Head of caudate nucleus (tissue), 42 donors: ENCODE data around the gene LAT.
"Not testable (repeated sequence)": the region's sequence is repeated elsewhere in the genome, so short reads cannot be mapped to it uniquely, and the experiment has no call there.

ENCODE experiments used
- DNase-seq, 42 donors: peaks; one replicate each; pipeline versions ENCODE4 v3.0.0 to v3.0.0-alpha.2; 2020 to 2021; ENCODE audit warnings: mixed read lengths in 7 of 42
- intact Hi-C: fragments of 100-400 bp; cut with DNase I; formaldehyde crosslinking; loops from one replicate; pipeline ENCODE4 v1.15.0; 2022

The LAT gene

GRCh38 chr16:28984619-28985135 lies at the start of gene LAT:
LAT (plus strand) TSS chr16:28985052; CDS start chr16:28985418, 366 bp downstream.
- intact Hi-C loops = no loop called here
- DNase-seq = no peak

- intact Hi-C loops = no loop called here
- no peak for DNase-seq
These were observed 49.5 kb upstream of the LAT start for GRCh38 chr16:28935346-28935745.

GRCh38 chr16:28935924-28936783 lies 48.7 kb upstream of the LAT start:
- peak; percentile 27 to 82 (median 64) for DNase-seq
- intact Hi-C loops = no loop called here

GRCh38 chr16:28936784-28937155 lies 48.1 kb upstream of the LAT start:
- intact Hi-C loops = no loop called here
- DNase-seq = no peak

- DNase-seq = no peak
- intact Hi-C loops = no loop called here
These were observed 47.5 kb upstream of the LAT start for GRCh38 chr16:28937222-28937876.

GRCh38 chr16:28938721-28939120 lies 46.1 kb upstream of the LAT start:
- intact Hi-C loops = no loop called here
- no peak for DNase-seq

GRCh38 chr16:28939825-28940224 lies 45.0 kb upstream of the LAT start:
- intact Hi-C loops = loop anchor here (10.0 kb wide), 1 partner anchor 95 kb away; the partner anchor contains the start of gene TUFM
- not testable (repeated sequence) for DNase-seq

- intact Hi-C loops = loop anchor here (10.0 kb wide), 1 partner anchor 98 kb away; the partner anchor contains the start of gene TUFM
- no peak for DNase-seq
These were observed 41.6 kb upstream of the LAT start for GRCh38 chr16:28943281-28943680.

- no peak for DNase-seq
- intact Hi-C loops = loop anchor here (10.0 kb wide), 1 partner anchor 102 kb away; the partner anchor contains the start of gene TUFM
These were observed 38.2 kb upstream of the LAT start for GRCh38 chr16:28946681-28947080.

- intact Hi-C loops = loop anchor here (2.0 to 5.0 kb wide), 2 partner anchors 26 to 89 kb away; partner anchors contain the start of genes RABEP2 and SH2B1
- peak; percentile 99 to 100 (median 100) for DNase-seq
These were observed 34.0 kb upstream of the LAT start, which contains the start of gene NFATC2IP for GRCh38 chr16:28950648-28951409. NFATC2IP (plus strand) TSS chr16:28950937; CDS start chr16:28951012, 75 bp downstream.

GRCh38 chr16:28951410-28951943 lies 33.4 kb upstream of the LAT start:
- DNase-seq = peak in 7 of 42 donors; percentile 5 to 44 (median 15)
- intact Hi-C loops = loop anchor here (2.0 to 5.0 kb wide), 2 partner anchors 27 to 89 kb away; partner anchors contain the start of genes RABEP2 and SH2B1

- intact Hi-C loops = no loop called here
- no peak for DNase-seq
These were observed 26.6 kb upstream of the LAT start for GRCh38 chr16:28958216-28958615.

GRCh38 chr16:28958836-28959235 lies 26.0 kb upstream of the LAT start:
- intact Hi-C loops = no loop called here
- no peak for DNase-seq

- no peak for DNase-seq
- intact Hi-C loops = no loop called here
These were observed 20.8 kb upstream of the LAT start for GRCh38 chr16:28964072-28964471.

GRCh38 chr16:28964496-28964895 lies 20.4 kb upstream of the LAT start:
- intact Hi-C loops = no loop called here
- DNase-seq = no peak

- DNase-seq = no peak
- intact Hi-C loops = no loop called here
These were observed 17.7 kb upstream of the LAT start for GRCh38 chr16:28967156-28967555.

GRCh38 chr16:28969696-28970095 lies 15.2 kb upstream of the LAT start:
- DNase-seq, intact Hi-C loops: not testable (repeated sequence)

- intact Hi-C loops = no loop called here
- DNase-seq = peak; percentile 55 to 90 (median 75)
These were observed 10.8 kb upstream of the LAT start for GRCh38 chr16:28974007-28974436.
